HG03432 (cell line): ENCODE data around the gene CAMTA2.
A peak's percentile ranks its signal among the peaks of the same experiment; 100 is the strongest.

ENCODE experiments used
- ATAC-seq: cut with Tn5 transposase; IDR thresholded peaks from one replicate; pipeline ENCODE4 v1.9.1; 2021; ENCODE audit warnings: mild to moderate bottlenecking, moderate library complexity; ENCODE audit not compliant: unreplicated experiment

CAMTA2 gene

GRCh38 chr17:4999430-5000093 is 12.1 kb upstream of the CAMTA2 start:
- no peak for ATAC-seq

- ATAC-seq = no peak
Observed at GRCh38 chr17:4998732-4999429, 11.4 kb upstream of the CAMTA2 start.

GRCh38 chr17:4998027-4998731 is 10.7 kb upstream of the CAMTA2 start:
- ATAC-seq = peak; percentile 15

GRCh38 chr17:4997302-4998026 is 10.0 kb upstream of the CAMTA2 start, which contains the start of the genes INCA1 and KIF1C:
INCA1 (minus strand) TSS chr17:4997522; CDS start chr17:4994437, 3,085 bp downstream.
KIF1C (plus strand) TSS chr17:4997950; CDS start chr17:5000247, 2,297 bp downstream.
- peak; percentile 87 for ATAC-seq

- no peak for ATAC-seq
Observed at GRCh38 chr17:4994081-4994595, 6.7 kb upstream of the CAMTA2 start.

- ATAC-seq = no peak
Observed at GRCh38 chr17:4987767-4988567, 492 bp upstream of the CAMTA2 start.

GRCh38 chr17:4986403-4986802 is 1.1 kb downstream of the CAMTA2 start:
- no peak for ATAC-seq

- ATAC-seq = no peak
Observed at GRCh38 chr17:4982305-4982704, 5.2 kb downstream of the CAMTA2 start.

GRCh38 chr17:4980644-4981216 is 6.7 kb downstream of the CAMTA2 start:
- no peak for ATAC-seq

GRCh38 chr17:4978726-4979125 is 8.7 kb downstream of the CAMTA2 start:
- no peak for ATAC-seq

- no peak for ATAC-seq
Observed at GRCh38 chr17:4974115-4974670, 13.3 kb downstream of the CAMTA2 start.

GRCh38 chr17:4973256-4974114 is 14.0 kb downstream of the CAMTA2 start:
- no peak for ATAC-seq

- no peak for ATAC-seq
Observed at GRCh38 chr17:4972752-4973151, 14.7 kb downstream of the CAMTA2 start.

- ATAC-seq = no peak
Observed at GRCh38 chr17:4972322-4972721, 15.2 kb downstream of the CAMTA2 start.

- ATAC-seq = no peak
Observed at GRCh38 chr17:4971826-4972225, 15.6 kb downstream of the CAMTA2 start.

- ATAC-seq = no peak
Observed at GRCh38 chr17:4970273-4970672, 17.2 kb downstream of the CAMTA2 start.

- ATAC-seq = no peak
Observed at GRCh38 chr17:4969551-4970173, 17.8 kb downstream of the CAMTA2 start.

GRCh38 chr17:4969047-4969550 is 18.4 kb downstream of the CAMTA2 start:
- no peak for ATAC-seq
